Mucosa of stomach (tissue), 1 donor: ENCODE data around the gene MACROD2.

Source experiments
- H3K27me3 ChIP-seq: one replicate; pipeline ENCODE4 v1.7.0; 2013; ENCODE audit warnings: mild to moderate bottlenecking, low read length; ENCODE audit not compliant: control insufficient read depth, insufficient read depth
- H3K36me3 ChIP-seq: one replicate; pipeline ENCODE4 v1.7.0; 2013; ENCODE audit warnings: low read length; ENCODE audit not compliant: control insufficient read depth, insufficient read depth
- H3K4me1 ChIP-seq: one replicate; pipeline ENCODE4 v1.7.0; 2013; ENCODE audit warnings: mild to moderate bottlenecking, low read length; ENCODE audit not compliant: control insufficient read depth, insufficient read depth
- H3K4me3 ChIP-seq: one replicate; pipeline ENCODE4 v1.7.0; 2013; ENCODE audit warnings: low read length
- H3K9ac ChIP-seq: one replicate; pipeline ENCODE4 v1.7.0; 2013; ENCODE audit warnings: mild to moderate bottlenecking, low read length, moderate library complexity
- H3K9me3 ChIP-seq: one replicate; pipeline ENCODE4 v1.7.0; 2013; ENCODE audit warnings: mild to moderate bottlenecking, low read length, moderate library complexity; ENCODE audit not compliant: control insufficient read depth
- donor health status: Pancreatic carcinoma.

Gene MACROD2

GRCh38 chr20:14896569-14896968 is 901.3 kb downstream of the MACROD2 start:
- Histone ChIP-seq H3K9me3 (no peaks in the 10 kb centered on the region), H3K36me3 (no peaks in the 10 kb centered on the region), H3K4me1 (no peaks in the 10 kb centered on the region), H3K4me3 (no peak overlapping the region), H3K27me3 (no peaks in the 10 kb centered on the region), H3K9ac (no peak overlapping the region)

DNA sequence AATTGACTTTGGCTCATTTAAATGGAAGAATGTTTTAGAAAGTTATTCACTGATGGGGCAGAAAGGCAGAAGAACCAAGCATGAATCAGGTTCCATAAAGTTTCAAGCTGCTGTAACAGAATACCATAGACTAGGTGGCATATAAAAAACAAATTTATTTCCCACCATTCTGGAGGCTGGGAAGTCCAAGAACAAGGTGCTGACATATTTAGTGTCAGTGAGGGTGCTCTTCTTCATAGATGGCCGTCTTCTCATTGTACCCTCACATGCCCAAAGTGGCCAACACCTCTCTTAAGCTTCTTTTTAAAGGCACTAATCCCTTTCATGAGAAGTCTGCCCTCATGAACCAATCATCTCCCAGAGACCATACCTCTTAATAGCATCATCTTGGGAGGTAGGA is 902.3 kb downstream of the MACROD2 start:
- H3K9me3 ChIP-seq, result no peaks in the 10 kb centered on the region
- no peaks in the 10 kb centered on the region for H3K4me1 ChIP-seq
- H3K9ac ChIP-seq, result no peak overlapping the region
- H3K27me3 ChIP-seq, result no peaks in the 10 kb centered on the region
- no peak overlapping the region for H3K4me3 ChIP-seq
- H3K36me3 ChIP-seq, result no peaks in the 10 kb centered on the region

- H3K36me3 ChIP-seq, result no peaks in the 10 kb centered on the region
- H3K9ac ChIP-seq, result no peak overlapping the region
- no peaks in the 10 kb centered on the region for H3K9me3 ChIP-seq
- H3K4me1 ChIP-seq, result no peaks in the 10 kb centered on the region
- no peak overlapping the region for H3K4me3 ChIP-seq
- H3K27me3 ChIP-seq, result no peaks in the 10 kb centered on the region
Measured at GRCh38 chr20:14902432-14903089, 907.2 kb downstream of the MACROD2 start.

- Histone ChIP-seq H3K4me3 (no peak overlapping the region), H3K36me3 (no peaks in the 10 kb centered on the region), H3K9me3 (no peaks in the 10 kb centered on the region), H3K4me1 (no peaks in the 10 kb centered on the region), H3K27me3 (no peaks in the 10 kb centered on the region), H3K9ac (no peak overlapping the region)
Measured at GRCh38 chr20:14906908-14907434, 911.7 kb downstream of the MACROD2 start.

DNA sequence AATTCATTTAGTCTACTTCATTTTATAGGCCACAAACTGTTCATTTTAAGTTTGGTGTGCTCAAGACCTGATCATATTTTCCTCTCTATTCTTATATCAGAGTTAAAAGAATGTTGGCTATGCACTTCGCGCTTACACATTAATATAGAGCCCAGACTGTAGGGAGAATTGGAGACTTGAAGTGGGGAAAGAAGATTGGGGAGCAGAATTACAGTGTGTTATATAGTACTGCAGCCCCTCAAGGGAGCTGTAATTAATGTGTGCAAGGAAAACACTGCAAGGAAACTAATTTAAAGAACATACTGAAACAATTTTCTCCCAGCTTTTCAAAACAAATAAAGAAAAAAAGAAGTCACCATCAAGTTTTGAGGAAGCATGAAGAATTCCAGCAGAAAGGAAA is 914.8 kb downstream of the MACROD2 start:
- no peaks in the 10 kb centered on the region for H3K4me1 ChIP-seq
- H3K9me3 ChIP-seq, result no peaks in the 10 kb centered on the region
- no peaks in the 10 kb centered on the region for H3K36me3 ChIP-seq
- no peak overlapping the region for H3K4me3 ChIP-seq
- no peak overlapping the region for H3K9ac ChIP-seq
- no peaks in the 10 kb centered on the region for H3K27me3 ChIP-seq

GRCh38 chr20:14913896-14914620 is 918.7 kb downstream of the MACROD2 start:
- Histone ChIP-seq H3K4me3 (no peak overlapping the region), H3K4me1 (no peaks in the 10 kb centered on the region), H3K36me3 (no peaks in the 10 kb centered on the region), H3K27me3 (no peaks in the 10 kb centered on the region), H3K9me3 (no peaks in the 10 kb centered on the region), H3K9ac (no peak overlapping the region)

DNA sequence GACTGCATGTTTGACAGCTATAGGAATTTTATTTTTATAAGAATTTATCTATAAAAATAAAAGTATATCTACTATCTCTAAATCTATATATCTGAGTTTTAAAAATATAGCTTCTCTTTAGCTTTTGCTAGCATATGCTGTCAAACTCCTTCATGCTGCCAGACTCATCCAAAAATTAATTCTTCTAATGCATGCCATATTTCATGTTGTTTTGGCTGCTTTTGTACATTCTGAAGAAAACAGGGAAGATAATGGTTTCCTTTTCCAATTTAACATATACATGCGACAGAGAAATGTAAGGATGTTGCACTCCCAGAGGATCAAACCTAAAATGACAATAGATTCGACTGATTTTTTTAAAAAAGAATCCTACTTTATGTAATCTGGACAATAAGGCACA is 919.3 kb downstream of the MACROD2 start:
- Histone ChIP-seq H3K9me3 (no peaks in the 10 kb centered on the region), H3K4me1 (no peaks in the 10 kb centered on the region), H3K36me3 (no peaks in the 10 kb centered on the region), H3K9ac (no peak overlapping the region), H3K4me3 (no peak overlapping the region), H3K27me3 (no peaks in the 10 kb centered on the region)

GRCh38 chr20:14915356-14915755 is 920.0 kb downstream of the MACROD2 start:
- H3K4me3 ChIP-seq, result no peak overlapping the region
- H3K36me3 ChIP-seq, result no peaks in the 10 kb centered on the region
- H3K9ac ChIP-seq, result no peak overlapping the region
- H3K27me3 ChIP-seq, result no peaks in the 10 kb centered on the region
- H3K9me3 ChIP-seq, result no peaks in the 10 kb centered on the region
- no peaks in the 10 kb centered on the region for H3K4me1 ChIP-seq

DNA sequence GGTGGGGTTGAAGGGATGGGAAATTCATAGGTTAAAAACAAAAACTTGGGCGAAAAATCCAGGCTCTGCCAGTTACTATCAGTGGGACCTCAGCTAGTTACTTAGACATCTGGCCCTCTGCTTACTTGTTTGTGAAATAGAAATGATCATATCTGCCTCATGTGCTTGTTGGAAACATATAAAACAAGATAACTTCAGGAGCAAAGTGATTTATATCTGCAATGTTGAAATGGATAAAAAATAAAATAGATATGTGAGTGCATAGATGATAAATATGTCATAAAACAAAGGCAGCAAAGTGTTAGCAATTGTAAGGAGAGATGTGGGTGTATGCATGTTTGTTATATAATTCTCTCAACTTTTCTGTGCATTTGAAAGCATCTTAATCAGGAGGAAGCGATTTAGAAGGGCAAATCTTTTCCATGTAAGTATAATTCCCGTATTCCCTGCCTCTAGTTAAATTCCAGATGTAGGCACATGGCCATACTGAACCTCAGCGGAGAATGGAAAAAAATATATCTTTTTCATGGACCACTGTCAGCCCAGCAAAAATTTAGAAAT is 921.1 kb downstream of the MACROD2 start:
- H3K4me3 ChIP-seq, result no peak overlapping the region
- no peaks in the 10 kb centered on the region for H3K4me1 ChIP-seq
- H3K9me3 ChIP-seq, result no peaks in the 10 kb centered on the region
- H3K27me3 ChIP-seq, result no peaks in the 10 kb centered on the region
- H3K9ac ChIP-seq, result no peak overlapping the region
- H3K36me3 ChIP-seq, result no peaks in the 10 kb centered on the region

GRCh38 chr20:14918281-14918680 is 923.0 kb downstream of the MACROD2 start:
- Histone ChIP-seq H3K9me3 (no peaks in the 10 kb centered on the region), H3K27me3 (no peaks in the 10 kb centered on the region), H3K4me3 (no peak overlapping the region), H3K9ac (no peak overlapping the region), H3K4me1 (no peaks in the 10 kb centered on the region), H3K36me3 (no peaks in the 10 kb centered on the region)

DNA sequence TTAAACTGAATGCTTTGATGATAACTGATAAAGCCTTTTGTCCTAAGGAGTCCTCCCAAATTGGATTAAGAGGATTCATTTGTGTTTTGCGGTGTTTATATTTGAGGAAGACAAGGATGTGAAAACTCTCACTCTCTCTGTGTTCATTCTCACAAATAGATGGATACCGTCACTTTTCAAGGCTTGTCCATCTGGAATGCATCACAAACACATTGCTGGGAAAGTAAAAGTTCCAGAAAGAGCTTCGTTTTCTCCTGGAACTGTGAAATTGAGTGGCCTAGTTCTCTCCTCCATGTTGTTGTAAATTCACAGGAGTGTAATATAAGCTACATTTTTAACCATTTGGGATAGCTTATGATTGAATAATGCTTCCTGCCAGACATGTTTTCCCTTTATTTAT is 923.7 kb downstream of the MACROD2 start:
- Histone ChIP-seq H3K27me3 (no peaks in the 10 kb centered on the region), H3K4me1 (no peaks in the 10 kb centered on the region), H3K9me3 (no peaks in the 10 kb centered on the region), H3K4me3 (no peak overlapping the region), H3K9ac (no peak overlapping the region), H3K36me3 (no peaks in the 10 kb centered on the region)

GRCh38 chr20:14919501-14920081 is 924.3 kb downstream of the MACROD2 start:
- no peaks in the 10 kb centered on the region for H3K4me1 ChIP-seq
- H3K27me3 ChIP-seq, result no peaks in the 10 kb centered on the region
- no peak overlapping the region for H3K4me3 ChIP-seq
- H3K9ac ChIP-seq, result peak overlapping the region; percentile 5
- H3K9me3 ChIP-seq, result no peaks in the 10 kb centered on the region
- H3K36me3 ChIP-seq, result no peaks in the 10 kb centered on the region
